Activated naive CD4-positive, alpha-beta T cell (primary cell): Measurements from ENCODE around the gene GLUL.
"Not testable (repeated sequence)": the region's sequence is repeated elsewhere in the genome, so short reads cannot be mapped to it uniquely, and the experiment has no call there.

Source experiments
- DNase-seq, 4 experiments: peaks; one replicate each; lab custom pipeline; 2025; lab: John Stamatoyannopoulos, UW

GLUL gene

DNA sequence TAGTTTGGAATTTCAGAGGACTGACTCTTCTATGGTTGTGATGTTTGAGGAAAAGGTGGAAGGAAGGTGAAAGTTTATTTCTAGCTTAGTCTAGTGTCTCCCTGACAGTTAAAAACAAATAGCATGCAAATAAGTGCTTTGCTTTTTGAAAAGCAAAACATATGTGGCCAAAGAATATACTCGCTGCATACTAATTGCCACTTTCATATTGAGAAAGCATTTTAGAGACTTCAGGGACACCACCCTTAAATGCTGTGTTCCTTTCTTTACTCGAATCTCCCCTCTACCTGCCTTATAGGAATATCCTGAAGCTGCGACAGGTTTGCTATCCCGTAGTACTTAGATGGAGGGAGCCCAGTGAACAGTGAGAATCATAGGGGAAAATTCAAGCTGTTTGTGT, 23.2 kb downstream of the GLUL start:
- DNase-seq, result no peak

GRCh38 chr1:182367926-182368325, 23.7 kb downstream of the GLUL start:
- DNase-seq, result no peak

DNA sequence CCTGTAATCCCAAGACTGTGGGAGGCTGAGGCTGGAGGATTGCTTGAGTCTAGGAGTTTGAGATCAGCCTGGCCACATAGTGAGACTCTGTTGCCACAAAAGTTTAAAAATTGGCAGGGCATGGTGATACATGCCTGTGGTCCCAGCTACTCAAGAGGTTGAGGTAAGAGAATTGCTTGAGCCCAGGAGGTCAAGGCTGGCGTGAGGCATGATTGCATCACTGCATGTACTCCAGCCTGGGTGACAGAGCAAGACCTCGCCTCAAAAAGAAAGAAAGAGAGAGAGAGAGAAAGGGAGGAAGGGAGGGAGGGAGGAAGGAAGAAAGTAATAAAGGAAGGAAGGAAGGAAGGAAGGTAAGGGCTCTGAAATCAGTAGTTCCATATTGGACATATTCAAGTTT, 25.0 kb downstream of the GLUL start:
- DNase-seq, result no peak

DNA sequence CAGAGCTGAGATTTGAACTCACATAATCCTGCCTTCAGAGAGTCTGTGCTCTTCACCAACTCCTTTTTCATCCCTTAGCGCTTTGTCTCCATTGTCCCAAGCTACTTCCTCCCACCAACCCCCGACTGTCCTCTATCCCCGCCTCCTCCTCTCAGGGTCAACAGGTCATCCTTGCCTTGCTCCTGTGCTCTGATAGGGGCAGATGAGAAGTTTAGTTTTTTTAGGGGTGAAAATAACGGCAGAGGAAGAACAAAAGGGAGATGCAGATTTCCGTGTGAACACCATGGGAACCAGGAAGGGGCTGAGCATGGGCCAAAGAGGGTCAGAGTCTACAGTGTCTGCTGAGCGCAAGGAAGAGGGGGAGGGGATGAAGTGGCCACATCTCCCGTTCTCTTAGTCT, 31.9 kb downstream of the GLUL start:
- no peak for DNase-seq

- no peak for DNase-seq
These were observed 33.7 kb downstream of the GLUL start for GRCh38 chr1:182357913-182358312.

GRCh38 chr1:182357171-182357570, 34.4 kb downstream of the GLUL start:
- DNase-seq, result no peak

DNA sequence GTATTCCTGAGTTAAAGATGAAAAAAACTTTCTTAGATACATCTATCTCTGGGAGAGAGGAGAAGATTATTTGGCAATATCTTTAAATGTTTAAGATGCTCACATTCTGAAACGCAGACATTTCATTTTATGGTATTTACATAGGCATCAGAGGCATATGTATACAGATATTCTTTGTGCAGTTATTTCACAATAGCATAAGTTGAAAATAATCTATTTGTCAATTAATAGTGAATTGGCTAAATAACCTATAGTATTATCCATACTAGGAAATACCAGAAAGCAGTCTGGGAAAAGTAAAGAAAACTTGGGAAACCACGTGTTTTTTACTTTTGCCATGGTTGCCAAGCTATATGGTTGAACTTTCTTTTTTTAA, 35.9 kb downstream of the GLUL start:
- DNase-seq, result no peak

- no peak for DNase-seq
These were observed 39.7 kb downstream of the GLUL start for GRCh38 chr1:182351790-182352364.

DNA sequence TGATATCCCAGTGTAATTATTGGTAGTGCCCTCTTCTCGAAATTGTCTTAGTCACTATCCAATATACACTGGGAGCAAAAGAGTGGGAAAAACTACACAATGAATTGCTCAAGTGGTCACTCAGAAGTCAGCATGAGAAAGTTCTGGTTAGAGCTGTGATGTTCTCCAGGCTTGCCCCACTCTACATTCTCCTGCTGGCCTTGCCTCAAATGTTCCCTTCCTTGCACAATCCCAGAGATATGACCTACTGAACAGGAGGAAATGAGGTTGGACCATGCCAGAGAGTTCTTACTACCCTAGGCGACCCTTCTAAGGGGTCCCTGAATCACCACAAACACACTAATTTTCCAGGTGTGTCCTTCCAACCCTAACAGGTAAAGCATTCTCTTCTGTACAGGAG, 40.8 kb downstream of the GLUL start:
- DNase-seq, result no peak

DNA sequence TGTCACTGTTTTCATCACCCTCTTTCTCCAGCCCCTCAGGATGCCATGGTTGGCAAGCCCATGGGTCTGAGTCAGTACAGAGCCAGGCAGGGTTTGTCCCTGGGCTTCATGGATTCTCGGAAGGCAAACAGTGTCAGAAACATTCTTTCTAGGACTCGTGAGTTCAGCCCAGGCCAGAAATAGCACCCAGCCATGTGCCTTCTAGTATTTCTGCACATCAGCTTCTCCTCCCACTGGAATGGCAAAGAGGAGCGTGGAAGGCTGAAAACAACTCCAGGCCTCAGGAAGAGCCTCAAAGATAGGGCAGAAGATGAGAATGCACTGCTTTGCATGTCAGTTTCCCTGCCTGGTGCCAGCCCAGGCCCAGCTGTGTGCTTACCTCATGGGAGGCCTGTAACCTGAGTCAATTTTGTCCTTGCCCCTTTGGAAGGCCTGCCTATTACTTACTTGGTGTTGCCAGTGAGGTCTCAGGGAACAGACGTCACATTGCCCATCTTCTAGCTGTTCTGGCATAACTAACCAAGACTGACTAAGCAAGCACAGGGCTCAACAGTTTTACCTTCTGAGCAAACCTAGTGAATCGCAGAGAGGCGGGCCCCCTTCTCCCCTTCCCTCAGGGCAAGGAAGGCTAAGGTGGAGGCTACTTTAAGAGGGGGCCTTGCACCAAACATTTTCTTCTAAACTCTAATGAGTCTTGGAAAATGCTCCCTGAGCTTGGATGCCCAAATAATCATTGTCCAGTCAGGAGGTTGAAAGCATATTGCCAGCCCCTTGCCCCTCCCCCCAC, 42.4 kb downstream of the GLUL start:
- no peak for DNase-seq

DNA sequence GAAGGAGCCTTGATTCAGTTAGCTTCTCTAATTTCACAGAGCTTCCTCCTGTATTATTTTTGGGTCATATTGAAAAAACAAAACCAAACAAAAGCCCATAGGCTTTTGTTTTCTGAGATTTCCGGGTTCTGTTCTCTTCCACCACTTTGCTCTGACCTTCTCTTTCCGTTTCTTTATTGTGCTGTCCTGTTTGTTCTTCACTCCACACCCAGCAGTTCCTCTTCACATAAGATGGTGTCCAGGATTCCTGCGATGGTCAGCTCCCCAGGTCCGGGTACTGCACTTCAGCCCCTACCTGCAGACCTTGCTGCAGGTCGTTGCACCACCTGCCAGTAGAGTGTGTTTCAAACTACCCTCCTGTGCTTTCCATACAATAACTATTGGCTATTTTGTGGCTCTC, 44.6 kb downstream of the GLUL start:
- no peak for DNase-seq

DNA sequence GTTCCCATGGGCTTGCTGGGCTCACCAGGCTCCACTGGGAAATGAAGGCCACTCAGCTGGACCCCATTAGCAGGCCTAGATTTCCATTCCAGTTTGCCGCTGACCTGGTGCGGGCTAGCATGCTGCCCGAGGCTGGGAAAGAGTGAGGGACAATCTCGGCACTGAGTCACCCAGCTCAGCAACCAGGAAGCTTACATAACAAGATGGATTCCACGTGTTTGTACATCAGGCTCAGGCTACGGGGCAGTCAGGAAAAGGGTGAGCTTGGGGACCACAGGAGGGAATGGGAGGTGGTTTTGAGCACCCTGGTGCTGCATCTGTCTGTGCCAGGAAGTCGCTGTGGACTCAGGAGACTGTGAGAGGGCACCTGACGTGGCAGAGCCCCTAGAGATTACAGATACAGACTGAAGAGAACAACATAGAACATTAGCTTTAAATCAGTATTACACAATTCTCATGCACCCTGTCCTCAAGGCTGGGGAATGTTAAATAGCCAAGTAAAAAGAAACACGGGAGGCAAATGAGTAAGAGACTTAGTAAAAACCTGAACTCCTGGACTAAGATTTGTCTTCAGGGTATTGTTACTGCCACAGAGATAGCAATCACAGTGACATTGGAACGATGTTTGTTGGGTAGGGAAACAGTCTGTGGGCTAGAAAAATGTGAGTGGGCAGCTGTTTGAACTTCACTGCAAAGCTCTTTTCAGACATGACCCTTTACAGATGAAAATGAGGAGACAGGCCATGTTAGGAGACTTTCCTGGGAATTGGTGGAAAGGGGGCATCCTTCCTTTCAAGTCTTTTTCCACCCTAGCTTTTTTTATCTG, 51.1 kb downstream of the GLUL start:
- no peak for DNase-seq

GRCh38 chr1:182339684-182340083, 51.9 kb downstream of the GLUL start:
- no peak for DNase-seq

DNA sequence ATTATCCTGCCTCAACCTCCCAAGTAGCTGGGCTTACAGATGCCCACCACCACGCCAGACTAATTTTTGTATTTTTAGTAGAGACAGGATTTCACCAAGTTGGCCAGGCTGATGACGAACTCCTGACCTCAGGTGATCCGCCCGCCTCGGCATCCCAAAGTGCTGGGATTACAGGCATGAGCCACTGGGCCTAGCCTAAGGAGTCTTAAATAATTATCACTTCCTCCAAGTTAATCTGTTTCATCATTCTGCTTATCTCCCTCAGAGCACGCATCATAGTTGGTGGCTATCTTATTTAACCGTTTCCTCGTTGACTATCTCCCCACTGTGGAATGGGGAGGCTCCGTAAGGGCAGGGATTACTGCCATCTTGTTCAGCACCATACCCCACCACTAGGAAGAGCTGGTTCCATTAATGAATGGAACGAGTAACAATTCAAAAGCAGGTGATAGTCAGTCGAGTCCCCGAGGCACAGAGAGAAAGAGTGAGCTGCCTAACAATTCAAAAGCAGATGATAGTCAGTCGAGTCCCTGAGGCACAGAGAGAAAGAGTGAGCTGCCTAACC, 52.7 kb downstream of the GLUL start:
- no peak for DNase-seq

DNA sequence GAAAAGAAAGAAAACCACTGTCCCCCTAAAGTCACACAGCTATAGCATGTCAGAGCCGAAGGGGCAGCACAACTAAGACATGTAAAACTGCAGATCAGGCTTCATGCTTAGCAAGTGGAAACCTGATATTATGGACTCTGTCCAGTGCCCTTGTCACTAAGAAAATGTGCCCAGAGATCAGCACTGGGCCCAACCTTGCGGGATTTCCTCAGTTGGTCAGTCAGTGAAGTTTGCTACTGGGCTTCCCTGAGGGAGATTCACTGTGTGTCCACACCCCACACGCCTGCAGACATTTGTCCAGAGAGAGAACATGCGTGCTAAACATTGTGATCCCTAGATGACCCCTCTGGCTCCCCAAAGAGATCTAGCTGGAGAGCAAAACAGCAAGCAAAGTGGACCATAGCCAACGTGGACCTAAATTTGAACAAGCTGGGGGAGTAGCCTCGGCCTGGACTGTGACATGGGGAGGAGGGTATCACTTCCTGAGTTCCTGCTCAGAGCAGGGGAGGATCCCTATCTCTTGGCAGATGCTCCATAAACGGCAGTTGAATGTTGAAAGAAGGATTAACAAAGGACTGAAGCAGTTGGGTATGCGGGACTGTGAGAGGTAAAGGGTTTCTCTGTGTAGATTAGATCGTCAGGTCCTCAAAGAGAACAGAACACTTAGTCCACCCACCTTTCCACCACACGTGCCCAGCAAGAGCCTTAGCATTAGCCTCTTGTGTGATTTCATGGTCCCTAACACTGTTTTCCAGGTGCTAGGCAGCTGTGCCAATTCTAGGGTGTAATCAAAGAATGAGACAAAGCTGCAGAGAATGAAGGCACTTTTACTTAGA, 53.6 kb downstream of the GLUL start:
- DNase-seq, result no peak

- DNase-seq, result no peak
These were observed 55.6 kb downstream of the GLUL start for GRCh38 chr1:182335771-182336566.

DNA sequence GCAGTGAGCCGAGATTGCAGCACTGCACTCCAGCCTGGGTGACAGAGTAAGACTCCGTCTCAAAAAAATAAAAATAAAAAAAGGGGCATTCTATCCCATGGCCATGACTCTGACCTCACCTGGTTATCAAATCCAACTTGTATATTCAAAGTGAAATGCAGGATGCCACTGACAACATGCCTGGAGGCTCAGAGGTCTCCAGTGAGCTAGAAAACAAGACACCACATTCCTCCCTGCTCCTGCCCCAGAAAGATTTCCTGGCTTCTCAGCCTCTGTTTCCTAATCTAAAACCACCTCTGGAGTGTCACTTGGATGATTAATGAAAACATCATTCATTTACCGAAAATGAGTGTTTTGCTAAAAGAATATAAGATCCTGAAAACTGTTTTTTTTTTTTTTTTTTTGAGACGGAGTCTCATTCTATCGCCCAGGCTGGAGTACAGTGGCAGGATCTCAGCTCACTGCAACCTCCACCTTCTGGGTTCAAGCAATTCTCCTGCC, 58.5 kb downstream of the GLUL start:
- DNase-seq, result not testable (repeated sequence)

DNA sequence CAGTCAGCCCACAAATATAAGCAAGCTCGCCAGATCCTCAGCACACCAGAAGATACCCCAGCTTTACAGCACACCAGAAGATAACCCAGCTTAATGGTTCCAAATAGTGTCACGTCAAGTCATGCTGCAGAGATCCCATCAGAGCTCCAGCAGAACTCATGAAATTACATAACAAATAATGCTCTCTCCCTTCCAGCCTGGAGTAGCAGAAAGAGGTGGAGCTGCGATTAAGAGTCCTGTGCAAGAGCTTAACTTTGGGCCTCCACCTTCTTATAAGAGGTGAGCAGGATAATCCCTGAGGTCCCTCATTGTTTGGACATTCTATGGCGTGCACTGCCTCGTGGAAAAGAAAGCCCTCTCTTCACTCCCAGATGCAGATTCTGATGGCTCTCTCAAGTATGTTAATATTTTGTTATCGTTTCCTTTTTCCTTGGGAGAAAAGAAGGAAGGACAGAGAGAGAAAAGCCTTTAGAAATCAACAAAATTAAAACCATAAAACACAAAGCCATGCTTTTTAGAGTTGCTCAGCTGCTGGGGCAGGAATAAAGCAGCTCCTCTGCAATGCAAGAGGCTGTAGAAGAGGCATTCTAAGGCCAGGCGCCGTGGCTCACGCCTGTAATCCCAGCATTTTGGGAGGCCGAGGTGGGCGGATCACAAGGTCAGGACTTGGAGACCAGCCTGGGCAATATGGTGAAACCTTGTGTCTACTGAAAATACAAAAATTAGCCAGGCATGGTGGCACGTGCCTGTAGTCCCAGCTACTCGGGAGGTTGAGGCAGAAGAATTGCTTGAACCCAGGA, 59.1 kb downstream of the GLUL start:
- DNase-seq, result no peak
